Prostate gland (tissue), 2 donors: ENCODE data around the gene MRPS24. TPM values are rescaled to one million over a fixed set of nuclear protein-coding genes. Genes with fewer than 3 reads are reported as not detected.

ENCODE experiments used
- DNase-seq: peaks from one replicate; pipeline ENCODE4 v3.0.0-alpha.2; 2019; ENCODE audit warnings: low spot score
- H3K27ac ChIP-seq, 2 donors: fragments of 200-600 bp; sonication (generic); 2 replicates each; pipeline ENCODE4 v1.5.1; 2017 to 2019
- H3K27me3 ChIP-seq: fragments of 200-600 bp; sonication (generic); replicated peaks from 2 replicates; pipeline ENCODE4 v1.5.1; 2019; ENCODE audit not compliant: insufficient read depth
- H3K36me3 ChIP-seq, 2 donors: fragments of 200-600 bp; sonication (generic); 1 replicate in 1 of 2; 2 replicates in 1 of 2; pipeline versions ENCODE4 v1.5.1 to v1.8.1; 2017 to 2019
- H3K4me1 ChIP-seq: fragments of 200-600 bp; sonication (generic); replicated peaks from 2 replicates; pipeline ENCODE4 v1.5.1; 2019
- H3K4me3 ChIP-seq, 2 donors: fragments of 200-600 bp; sonication (generic); 2 replicates each; pipeline ENCODE4 v1.5.1; 2017 to 2019
- H3K9me3 ChIP-seq: fragments of 200-600 bp; sonication (generic); 2 replicates; pipeline ENCODE4 v1.5.1; 2017
- POLR2A ChIP-seq: fragments of 450-650 bp; IDR thresholded peaks from one replicate; pipeline ENCODE4 v1.6.1; 2016; ENCODE audit warnings: antibody characterized with exemption, mild to moderate bottlenecking
- POLR2AphosphoS5 ChIP-seq: sonication (generic); formaldehyde crosslinking; IDR thresholded peaks from one replicate; pipeline ENCODE4 v1.6.1; 2017; ENCODE audit warnings: antibody characterized with exemption
- WGBS: methylation state at CpG from one replicate; pipeline ENCODE4 v1.1.5; 2018; 5-methylcytosine and 5-hydroxymethylcytosine counted together
- intact Hi-C: fragments of 100-400 bp; cut with DNase I; formaldehyde crosslinking; loops from one replicate; pipeline ENCODE4 v1.14.2; 2022
- total RNA-seq, 2 donors: library from RNA; depleted of rRNA; stranded (reverse); fragments of >200 nt; gene quantifications; one replicate each; pipeline ENCODE4 v1.1.0, GENCODE V29; 2016
- TF ChIP-seq, protein P1 (sequence below), 4 experiments: fragments of 200-600 bp in 2 of 4; fragments of 450-650 bp in 2 of 4; sonication (generic) in 2 of 4; IDR thresholded peaks; 1 replicate in 3 of 4; 2 replicates in 1 of 4; pipeline ENCODE4 v1.5.1; 2016 to 2019; ENCODE audit warnings: antibody characterized with exemption in 4 of 4, mild to moderate bottlenecking in 2 of 4, moderate library complexity in 2 of 4

The MRPS24 gene
- total RNA-seq, 2 donors from 2014 or later, result 92.7 to 131 TPM

GRCh38 chr7:43871064-43871463 lies 1.7 kb upstream of the MRPS24 start:
- Histone ChIP-seq H3K4me1 (no peaks in the 10 kb centered on the region), H3K27ac (no peak overlapping the region)

DNA sequence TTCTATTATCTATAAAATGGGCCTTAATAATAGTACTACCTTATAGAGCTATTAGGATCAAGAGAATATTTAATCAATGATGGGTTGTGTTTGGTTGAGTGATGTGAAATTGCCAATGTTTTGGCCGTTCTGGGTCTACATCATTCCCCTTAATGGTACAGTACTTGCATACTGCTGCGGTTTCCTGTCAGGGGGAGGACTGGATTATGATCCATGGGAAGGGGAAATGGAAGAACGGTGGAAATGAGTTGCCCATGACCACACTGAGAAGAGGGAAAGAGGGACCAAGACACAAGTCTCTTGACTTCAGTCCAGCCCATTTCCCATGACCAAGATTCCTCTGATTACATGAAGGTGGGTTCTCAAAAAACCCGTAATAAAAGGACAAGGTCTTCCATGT lies 999 bp upstream of the MRPS24 start:
- Histone ChIP-seq H3K27ac (peak overlapping the region; percentile 78 to 86), H3K27me3 (no peaks in the 10 kb centered on the region), H3K4me3 (no peak overlapping the region), H3K4me1 (no peaks in the 10 kb centered on the region), H3K36me3 (no peaks in the 10 kb centered on the region), H3K9me3 (no peaks in the 10 kb centered on the region)
- 93% methylated on average over 4 of the region's 4 CpGs for WGBS
- intact Hi-C loops, result no loop called here
- no peak for DNase-seq
- no peak for TF ChIP-seq POLR2AphosphoS5
- TF ChIP-seq POLR2A, result no peak
- TF ChIP-seq, protein P1, sequence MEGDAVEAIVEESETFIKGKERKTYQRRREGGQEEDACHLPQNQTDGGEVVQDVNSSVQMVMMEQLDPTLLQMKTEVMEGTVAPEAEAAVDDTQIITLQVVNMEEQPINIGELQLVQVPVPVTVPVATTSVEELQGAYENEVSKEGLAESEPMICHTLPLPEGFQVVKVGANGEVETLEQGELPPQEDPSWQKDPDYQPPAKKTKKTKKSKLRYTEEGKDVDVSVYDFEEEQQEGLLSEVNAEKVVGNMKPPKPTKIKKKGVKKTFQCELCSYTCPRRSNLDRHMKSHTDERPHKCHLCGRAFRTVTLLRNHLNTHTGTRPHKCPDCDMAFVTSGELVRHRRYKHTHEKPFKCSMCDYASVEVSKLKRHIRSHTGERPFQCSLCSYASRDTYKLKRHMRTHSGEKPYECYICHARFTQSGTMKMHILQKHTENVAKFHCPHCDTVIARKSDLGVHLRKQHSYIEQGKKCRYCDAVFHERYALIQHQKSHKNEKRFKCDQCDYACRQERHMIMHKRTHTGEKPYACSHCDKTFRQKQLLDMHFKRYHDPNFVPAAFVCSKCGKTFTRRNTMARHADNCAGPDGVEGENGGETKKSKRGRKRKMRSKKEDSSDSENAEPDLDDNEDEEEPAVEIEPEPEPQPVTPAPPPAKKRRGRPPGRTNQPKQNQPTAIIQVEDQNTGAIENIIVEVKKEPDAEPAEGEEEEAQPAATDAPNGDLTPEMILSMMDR (IDR thresholded peaks at IDR 0.05), result no peak

More at GRCh38 chr7:43871064-43871463, 1.7 kb upstream of the MRPS24 start:
- intact Hi-C loops, result no loop called here
- TF ChIP-seq, protein P1 (IDR thresholded peaks at IDR 0.05), result no peak
- TF ChIP-seq POLR2A, result no peak
- no peak for TF ChIP-seq POLR2AphosphoS5
- 87% methylated on average over 3 of the region's 3 CpGs for WGBS
- no peak for DNase-seq
- H3K36me3 ChIP-seq, result no peaks in the 10 kb centered on the region
- H3K9me3 ChIP-seq, result no peaks in the 10 kb centered on the region
- no peaks in the 10 kb centered on the region for H3K27me3 ChIP-seq
- H3K4me3 ChIP-seq, result no peak overlapping the region

- no peak for DNase-seq
- Histone ChIP-seq H3K9me3 (no peaks in the 10 kb centered on the region), H3K27ac (peak overlapping the region; percentile 78 to 86), H3K36me3 (no peaks in the 10 kb centered on the region), H3K27me3 (no peaks in the 10 kb centered on the region), H3K4me3 (peak overlapping the region; percentile 88 to 94), H3K4me1 (no peaks in the 10 kb centered on the region)
- 38% methylated on average over 13 of the region's 13 CpGs for WGBS
- intact Hi-C loops, result no loop called here
- TF ChIP-seq, protein P1 (IDR thresholded peaks at IDR 0.05), result no peak
- TF ChIP-seq POLR2AphosphoS5 (no peak), POLR2A (no peak)
Measured at GRCh38 chr7:43869867-43870240, 537 bp upstream of the MRPS24 start.

- no peak for DNase-seq
- Histone ChIP-seq H3K9me3 (no peaks in the 10 kb centered on the region), H3K4me3 (peak overlapping the region; percentile 88 to 94), H3K4me1 (no peaks in the 10 kb centered on the region), H3K36me3 (no peaks in the 10 kb centered on the region), H3K27me3 (no peaks in the 10 kb centered on the region), H3K27ac (peak overlapping the region; percentile 78 to 86)
- intact Hi-C loops, result no loop called here
- TF ChIP-seq POLR2AphosphoS5, result no peak
- TF ChIP-seq, protein P1 (IDR thresholded peaks at IDR 0.05), result no peak
- no peak for TF ChIP-seq POLR2A
- WGBS, result 3% methylated on average over 6 of the region's 6 CpGs
Measured at GRCh38 chr7:43868681-43869005, 674 bp downstream of the MRPS24 start.

GRCh38 chr7:43868181-43868580 lies 1.1 kb downstream of the MRPS24 start:
- 54% methylated on average over 7 of the region's 7 CpGs for WGBS
- no peak overlapping the region for H3K27ac ChIP-seq

More at GRCh38 chr7:43868181-43868580, 1.1 kb downstream of the MRPS24 start:
- H3K36me3 ChIP-seq, result no peaks in the 10 kb centered on the region
- DNase-seq, result no peak
- no peak for TF ChIP-seq POLR2AphosphoS5
- TF ChIP-seq, protein P1 (IDR thresholded peaks at IDR 0.05), result no peak
- no peak for TF ChIP-seq POLR2A
- no peaks in the 10 kb centered on the region for H3K4me1 ChIP-seq
- no peak overlapping the region for H3K4me3 ChIP-seq
- H3K9me3 ChIP-seq, result no peaks in the 10 kb centered on the region
- H3K27me3 ChIP-seq, result no peaks in the 10 kb centered on the region
- intact Hi-C loops, result no loop called here
